Lower lobe of right lung (tissue), 2 donors: ENCODE measurements around the gene UGT1A5. TPM values are rescaled to one million over a fixed set of nuclear protein-coding genes. Genes with fewer than 3 reads are reported as not detected.
"Not testable (repeated sequence)": the region's sequence is repeated elsewhere in the genome, so short reads cannot be mapped to it uniquely, and the experiment has no call there.

Source experiments
- ATAC-seq, 2 donors: fragments of 200-7000 bp; cut with Tn5 transposase; one replicate each; pipeline ENCODE4 v1.9.1; 2020 to 2022; ENCODE audit warnings: mild to moderate bottlenecking in 2 of 2, moderate library complexity in 2 of 2
- DNase-seq: peaks from one replicate; pipeline ENCODE4 v3.0.0-alpha.2; 2020
- H3K27ac ChIP-seq: fragments of 200-600 bp; one replicate; pipeline ENCODE4 v1.8.0; 2022
- H3K27me3 ChIP-seq: fragments of 200-600 bp; one replicate; pipeline ENCODE4 v1.8.0; 2022; ENCODE audit warnings: low read depth
- H3K36me3 ChIP-seq: fragments of 200-600 bp; one replicate; pipeline ENCODE4 v1.8.0; 2022; ENCODE audit warnings: mild to moderate bottlenecking
- H3K4me1 ChIP-seq: fragments of 200-600 bp; one replicate; pipeline ENCODE4 v1.8.0; 2022
- H3K4me3 ChIP-seq: fragments of 200-600 bp; one replicate; pipeline ENCODE4 v1.8.0; 2022; ENCODE audit warnings: mild to moderate bottlenecking
- H3K9me3 ChIP-seq: fragments of 200-600 bp; one replicate; pipeline ENCODE4 v1.8.0; 2022
- CTCF ChIP-seq: fragments of 200-600 bp; IDR thresholded peaks from one replicate; pipeline ENCODE4 v1.8.0; 2022; ENCODE audit warnings: antibody characterized with exemption, mild to moderate bottlenecking
- intact Hi-C: fragments of 100-400 bp; cut with DNase I; formaldehyde crosslinking; loops from one replicate; pipeline ENCODE4 v1.11.0; 2022
- total RNA-seq: library from RNA; stranded (reverse); fragmentation: NEBNext Ultra II Directional; extraction: Animal tissue kit (Norgen Biotek cat#: 25700); gene quantifications from one replicate; pipeline ENCODE4 v1.2.1, GENCODE V29; 2021
- donor health status: DM: no; HTN: yes; CAD: no; lungs with severe emphysema.

Gene UGT1A5
- total RNA-seq, 1 donor from 2014 or later: 0.27 TPM

DNA sequence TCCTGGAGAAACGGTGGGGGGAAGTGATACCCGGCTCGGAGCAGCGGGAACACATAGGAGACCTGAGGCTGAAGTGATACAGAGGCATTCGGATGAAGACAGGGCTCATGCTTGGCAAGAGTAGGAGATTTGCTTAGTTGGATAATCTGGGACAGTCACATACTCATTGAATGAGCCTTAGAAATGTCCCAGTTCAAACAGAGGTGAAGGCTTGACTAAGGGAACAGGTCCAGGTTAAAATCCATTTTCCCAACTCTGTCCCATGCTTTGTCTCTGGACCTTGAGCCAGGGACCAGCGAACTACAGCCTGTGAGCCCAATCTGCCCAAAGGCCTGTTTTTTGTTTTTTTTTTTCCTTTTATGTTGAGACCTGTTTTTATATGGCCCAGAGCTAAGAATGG lies 18.7 kb upstream of the UGT1A5 start:
- Histone ChIP-seq H3K27ac (no peak overlapping the region), H3K9me3 (no peaks in the 10 kb centered on the region), H3K27me3 (no peaks in the 10 kb centered on the region), H3K4me1 (no peaks in the 10 kb centered on the region), H3K4me3 (no peak overlapping the region), H3K36me3 (no peaks in the 10 kb centered on the region)
- intact Hi-C loops: no loop called here
- no peak for TF ChIP-seq CTCF
- DNase-seq: no peak
- no peak for ATAC-seq

DNA sequence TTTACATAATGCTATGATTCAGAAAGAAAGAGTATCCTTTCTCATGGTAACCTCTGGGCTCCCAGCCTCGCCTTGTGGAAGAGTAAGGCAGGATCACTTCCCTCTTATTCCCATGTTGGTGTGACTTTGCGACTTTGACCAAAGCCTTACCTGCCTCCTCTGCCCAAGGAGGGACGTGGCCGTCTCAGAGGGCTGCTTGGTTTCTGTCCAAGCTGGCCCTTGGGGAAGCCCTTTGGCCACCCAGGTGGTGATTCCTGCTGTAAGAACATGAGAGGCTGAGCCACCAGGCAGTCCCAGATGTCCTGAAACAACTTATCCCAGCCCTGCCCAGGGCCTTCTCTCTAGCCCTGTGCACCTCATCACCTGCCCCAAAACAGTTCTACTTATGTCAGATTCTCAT lies 14.0 kb upstream of the UGT1A5 start:
- ATAC-seq: no peak
- Histone ChIP-seq H3K27me3 (no peaks in the 10 kb centered on the region), H3K27ac (no peak overlapping the region), H3K36me3 (no peaks in the 10 kb centered on the region), H3K9me3 (no peaks in the 10 kb centered on the region), H3K4me1 (no peaks in the 10 kb centered on the region), H3K4me3 (no peak overlapping the region)
- no peak for TF ChIP-seq CTCF
- no peak for DNase-seq
- intact Hi-C loops: no loop called here

GRCh38 chr2:233699424-233700027 lies 13.2 kb upstream of the UGT1A5 start:
- DNase-seq (no peak), ATAC-seq (no peak)
- H3K27me3 ChIP-seq: no peaks in the 10 kb centered on the region
- H3K4me1 ChIP-seq: no peaks in the 10 kb centered on the region
- TF ChIP-seq CTCF: no peak
- H3K36me3 ChIP-seq: no peaks in the 10 kb centered on the region
- intact Hi-C loops: no loop called here
- H3K27ac ChIP-seq: no peak overlapping the region
- H3K9me3 ChIP-seq: no peaks in the 10 kb centered on the region
- H3K4me3 ChIP-seq: no peak overlapping the region

DNA sequence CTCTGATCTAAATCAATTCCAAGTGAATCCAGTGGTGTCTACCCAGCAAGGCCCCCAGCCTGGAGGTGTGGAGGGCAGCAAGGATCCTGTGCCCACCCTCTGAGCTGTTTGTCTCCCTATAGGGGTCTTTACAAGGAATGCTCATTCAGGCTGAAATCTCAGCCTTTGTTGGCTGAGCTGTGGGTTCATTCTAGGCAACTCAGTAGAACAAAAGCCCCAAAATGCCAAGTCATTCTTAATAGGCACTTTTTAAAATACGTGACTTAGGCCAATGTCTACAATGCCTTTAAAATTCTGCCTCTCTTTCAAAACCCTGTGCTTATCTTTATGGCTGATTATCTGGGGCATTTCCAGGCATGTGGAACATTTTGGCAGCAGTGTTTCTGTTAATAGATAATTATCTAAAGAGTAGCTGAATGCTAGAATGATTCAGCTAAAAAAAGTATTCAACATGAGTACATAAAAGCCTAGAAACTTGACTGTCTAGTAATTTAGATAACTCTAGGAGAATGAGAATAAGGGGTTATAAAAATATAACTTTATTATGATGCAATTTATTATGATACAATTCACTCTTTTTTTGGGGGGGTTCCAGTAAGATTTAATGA lies 12.6 kb upstream of the UGT1A5 start:
- no peaks in the 10 kb centered on the region for H3K27me3 ChIP-seq
- TF ChIP-seq CTCF: no peak
- no peak overlapping the region for H3K27ac ChIP-seq
- intact Hi-C loops: no loop called here
- DNase-seq (no peak), ATAC-seq (peak in 1 of 2 donors; percentile 54)
- no peaks in the 10 kb centered on the region for H3K36me3 ChIP-seq
- H3K9me3 ChIP-seq: no peaks in the 10 kb centered on the region
- H3K4me1 ChIP-seq: no peaks in the 10 kb centered on the region
- no peak overlapping the region for H3K4me3 ChIP-seq

- not testable (repeated sequence) for DNase-seq, H3K27me3 ChIP-seq
Observed at GRCh38 chr2:233700842-233701241, 11.9 kb upstream of the UGT1A5 start.

DNA sequence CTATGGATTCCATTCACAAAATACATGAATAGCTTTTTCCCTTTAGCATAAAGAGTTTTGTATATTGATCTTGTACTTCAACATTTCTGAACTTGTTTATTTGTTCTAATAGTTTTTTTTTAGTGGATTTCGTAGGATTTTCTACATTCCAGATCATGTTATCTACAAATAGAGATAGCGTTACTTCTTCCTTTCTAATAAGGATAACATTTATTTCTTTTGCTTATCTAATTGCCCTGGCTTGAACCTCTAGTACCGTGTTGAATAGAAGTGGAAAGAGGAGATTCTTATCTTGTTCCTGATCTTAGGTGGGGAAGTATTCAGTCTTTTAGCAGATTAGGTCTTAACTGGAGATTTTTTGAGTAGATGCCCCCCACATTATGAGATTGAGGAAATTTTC lies 10.5 kb upstream of the UGT1A5 start:
- intact Hi-C loops: no loop called here
- H3K4me3 ChIP-seq: no peak overlapping the region
- DNase-seq (no peak), ATAC-seq (no peak)
- H3K9me3 ChIP-seq: no peaks in the 10 kb centered on the region
- no peaks in the 10 kb centered on the region for H3K4me1 ChIP-seq
- no peak overlapping the region for H3K27ac ChIP-seq
- no peaks in the 10 kb centered on the region for H3K36me3 ChIP-seq
- H3K27me3 ChIP-seq: no peaks in the 10 kb centered on the region
- no peak for TF ChIP-seq CTCF

More at GRCh38 chr2:233700842-233701241, 11.9 kb upstream of the UGT1A5 start:
- H3K4me3 ChIP-seq, intact Hi-C loops, ATAC-seq, H3K9me3 ChIP-seq, H3K27ac ChIP-seq, H3K4me1 ChIP-seq, H3K36me3 ChIP-seq: not testable (repeated sequence)
